ENCODE data around the gene FN1. TPM values are rescaled to one million over a fixed set of nuclear protein-coding genes. Genes with fewer than 3 reads are reported as not detected.

The FN1 gene
- total and polyA plus RNA-seq, 2 donors (not counting 3 experiments of a cell fraction or from before 2014, with no cell fraction given), result 3,221 to 3,740 TPM

GRCh38 chr2:215455958-215456357 lies 20.1 kb upstream of the FN1 start:
- dilution Hi-C loops (cut with MboI; ENCODE audit: extremely low pct_ligation_motif_present, low sequenced_read_pairs), result no loop called here
- CTCF ChIA-PET, result interaction anchor here (0.6 to 2.0 kb wide), 4 partner anchors 10 to 180 kb away, joined by 3 to 16 read pairs (median 3); no protein-coding TSS in a partner anchor
- POLR2A ChIA-PET, result no interaction called here

More at GRCh38 chr2:215455958-215456357, 20.1 kb upstream of the FN1 start:
- H4K20me1 ChIP-seq (replicated peaks; ENCODE audit: control insufficient read depth, extremely low read depth, insufficient read depth, low read length), result no peaks in the 10 kb centered on the region
- H3K27me3 ChIP-seq (ENCODE audit: control insufficient read depth in 2 of 2, insufficient read depth in 2 of 2, low read length in 2 of 2), result no peaks in the 10 kb centered on the region
- H3K36me3 ChIP-seq (ENCODE audit: control insufficient read depth in 2 of 2, extremely low read depth in 1 of 2, insufficient read depth in 2 of 2, low read length in 2 of 2), result no peaks in the 10 kb centered on the region
- H3K79me2 ChIP-seq (ENCODE audit: control insufficient read depth, insufficient read depth, low read length), result no peaks in the 10 kb centered on the region
- H3K9me1 ChIP-seq (replicated peaks; ENCODE audit: control insufficient read depth, extremely low read depth, insufficient read depth, low read length), result no peaks in the 10 kb centered on the region
- H3K9me3 ChIP-seq (replicated peaks; ENCODE audit: control insufficient read depth, insufficient read depth, low read length), result no peaks in the 10 kb centered on the region
- no peak overlapping the region for H3K4me2 ChIP-seq (ENCODE audit: insufficient read depth, low read length)
- H3K27ac ChIP-seq (ENCODE audit: insufficient read depth, low read depth, low read length), result no peak overlapping the region
- DNase-seq (ENCODE audit: low read depth, low spot score) (no peak), FAIRE-seq (no peak)
- H2AFZ ChIP-seq (ENCODE audit: low read depth, low read length), result no peak overlapping the region
- BruUV-seq (replicated peaks), result no TSS peak
- no peak overlapping the region for H3K4me3 ChIP-seq (replicated peaks in 1 of 3; ENCODE audit: insufficient read depth in 1 of 3, low read depth in 1 of 3, low read length in 3 of 3)
- intact Hi-C loops (cut with micrococcal nuclease), result loop anchor here (2.0 kb wide), 5 partner anchors 147 to 263 kb away; no protein-coding TSS in a partner anchor
- TF ChIP-seq CTCF (IDR thresholded peaks at IDR 0.05; ENCODE audit: extremely low read depth in 1 of 2, insufficient read depth in 1 of 2, low read depth in 1 of 2, low read length in 2 of 2) (no peak), POLR2A (IDR thresholded peaks at IDR 0.05; ENCODE audit: low read depth, low read length) (no peak), MAX (IDR thresholded peaks at IDR 0.05; ENCODE audit: insufficient read depth, insufficient read length) (no peak), EZH2 (IDR thresholded peaks at IDR 0.05; ENCODE audit: borderline replicate concordance, low read depth, low read length, severe bottlenecking) (no peak), MYC (IDR thresholded peaks at IDR 0.05; ENCODE audit: low read depth, low read length) (no peak), FOS (IDR thresholded peaks at IDR 0.05; ENCODE audit: borderline replicate concordance, insufficient read depth, low read length) (no peak), GATA2 (IDR thresholded peaks at IDR 0.05; ENCODE audit: insufficient read depth, insufficient read length, low read depth, low read length) (no peak), JUN (IDR thresholded peaks at IDR 0.05; ENCODE audit: borderline replicate concordance, insufficient read depth, insufficient read length, low read depth) (no peak), POLR2AphosphoS5 (IDR thresholded peaks at IDR 0.05; ENCODE audit: insufficient read depth, low read depth, low read length) (no peak)
- H3K4me1 ChIP-seq (ENCODE audit: control insufficient read depth, extremely low read depth, insufficient read depth, low read length), result peaks cover 15% of the 10 kb centered on the region
- H3K9ac ChIP-seq (replicated peaks; ENCODE audit: extremely low read depth, insufficient read depth, low read length), result no peak overlapping the region

Measured in endothelial cell of umbilical vein (primary cell).